ENCODE measurements around the gene ZBTB49. TPM values are rescaled to one million over a fixed set of nuclear protein-coding genes. Genes with fewer than 3 reads are reported as not detected.

Gene ZBTB49
- total and polyA plus RNA-seq, 2 donors (not counting 3 experiments of a cell fraction or from before 2014, with no cell fraction given) = 3.8 to 5.8 TPM

- Histone ChIP-seq H3K4me1 (ENCODE audit: control insufficient read depth, extremely low read depth, insufficient read depth, low read length) (peaks cover 16% of the 10 kb centered on the region), H3K36me3 (ENCODE audit: control insufficient read depth in 2 of 2, extremely low read depth in 1 of 2, insufficient read depth in 2 of 2, low read length in 2 of 2) (peaks cover 3 to 20% of the 10 kb centered on the region in 2 experiments), H3K27ac (ENCODE audit: insufficient read depth, low read depth, low read length) (no peak overlapping the region), H3K27me3 (ENCODE audit: control insufficient read depth in 2 of 2, insufficient read depth in 2 of 2, low read length in 2 of 2) (no peaks in the 10 kb centered on the region), H3K4me3 (replicated peaks in 1 of 3; ENCODE audit: insufficient read depth in 1 of 3, low read depth in 1 of 3, low read length in 3 of 3) (no peak overlapping the region), H2AFZ (ENCODE audit: low read depth, low read length) (no peak overlapping the region), H4K20me1 (replicated peaks; ENCODE audit: control insufficient read depth, extremely low read depth, insufficient read depth, low read length) (no peaks in the 10 kb centered on the region), H3K79me2 (ENCODE audit: control insufficient read depth, insufficient read depth, low read length) (no peaks in the 10 kb centered on the region), H3K9me1 (replicated peaks; ENCODE audit: control insufficient read depth, extremely low read depth, insufficient read depth, low read length) (no peaks in the 10 kb centered on the region), H3K9ac (replicated peaks; ENCODE audit: extremely low read depth, insufficient read depth, low read length) (no peak overlapping the region), H3K4me2 (ENCODE audit: insufficient read depth, low read length) (no peak overlapping the region), H3K9me3 (replicated peaks; ENCODE audit: control insufficient read depth, insufficient read depth, low read length) (no peaks in the 10 kb centered on the region)
- FAIRE-seq = no peak
- dilution Hi-C loops (cut with MboI; ENCODE audit: extremely low pct_ligation_motif_present, low sequenced_read_pairs) = no loop called here
- DNase-seq (ENCODE audit: low read depth, low spot score) = no peak
- no TSS peak for BruUV-seq (replicated peaks)
- TF ChIP-seq POLR2AphosphoS5 (IDR thresholded peaks at IDR 0.05; ENCODE audit: insufficient read depth, low read depth, low read length) = no peak
- no peak for TF ChIP-seq EZH2 (IDR thresholded peaks at IDR 0.05; ENCODE audit: borderline replicate concordance, low read depth, low read length, severe bottlenecking)
- TF ChIP-seq CTCF (IDR thresholded peaks at IDR 0.05; ENCODE audit: extremely low read depth in 1 of 2, insufficient read depth in 1 of 2, low read depth in 1 of 2, low read length in 2 of 2) = no peak
- TF ChIP-seq POLR2A (IDR thresholded peaks at IDR 0.05; ENCODE audit: low read depth, low read length) = no peak
- no peak for TF ChIP-seq MYC (IDR thresholded peaks at IDR 0.05; ENCODE audit: low read depth, low read length)
- no peak for TF ChIP-seq FOS (IDR thresholded peaks at IDR 0.05; ENCODE audit: borderline replicate concordance, insufficient read depth, low read length)
- no peak for TF ChIP-seq JUN (IDR thresholded peaks at IDR 0.05; ENCODE audit: borderline replicate concordance, insufficient read depth, insufficient read length, low read depth)
- no peak for TF ChIP-seq MAX (IDR thresholded peaks at IDR 0.05; ENCODE audit: insufficient read depth, insufficient read length)
- no peak for TF ChIP-seq GATA2 (IDR thresholded peaks at IDR 0.05; ENCODE audit: insufficient read depth, insufficient read length, low read depth, low read length)
- ChIA-PET CTCF (no interaction called here), POLR2A (no interaction called here)
- intact Hi-C loops (cut with micrococcal nuclease) = no loop called here
Measured at GRCh38 chr4:4320951-4321714, 31.1 kb downstream of the ZBTB49 start.

Measured in endothelial cell of umbilical vein (primary cell).